ENCODE data around the gene NTN1.
A peak's percentile ranks its signal among the peaks of the same experiment; 100 is the strongest.

The NTN1 gene

GRCh38 chr17:9116311-9116835 lies 95.1 kb downstream of the NTN1 start:
- DNase-seq (ENCODE audit: insufficient read length, low spot score): no peak
- FAIRE-seq: no peak

DNA sequence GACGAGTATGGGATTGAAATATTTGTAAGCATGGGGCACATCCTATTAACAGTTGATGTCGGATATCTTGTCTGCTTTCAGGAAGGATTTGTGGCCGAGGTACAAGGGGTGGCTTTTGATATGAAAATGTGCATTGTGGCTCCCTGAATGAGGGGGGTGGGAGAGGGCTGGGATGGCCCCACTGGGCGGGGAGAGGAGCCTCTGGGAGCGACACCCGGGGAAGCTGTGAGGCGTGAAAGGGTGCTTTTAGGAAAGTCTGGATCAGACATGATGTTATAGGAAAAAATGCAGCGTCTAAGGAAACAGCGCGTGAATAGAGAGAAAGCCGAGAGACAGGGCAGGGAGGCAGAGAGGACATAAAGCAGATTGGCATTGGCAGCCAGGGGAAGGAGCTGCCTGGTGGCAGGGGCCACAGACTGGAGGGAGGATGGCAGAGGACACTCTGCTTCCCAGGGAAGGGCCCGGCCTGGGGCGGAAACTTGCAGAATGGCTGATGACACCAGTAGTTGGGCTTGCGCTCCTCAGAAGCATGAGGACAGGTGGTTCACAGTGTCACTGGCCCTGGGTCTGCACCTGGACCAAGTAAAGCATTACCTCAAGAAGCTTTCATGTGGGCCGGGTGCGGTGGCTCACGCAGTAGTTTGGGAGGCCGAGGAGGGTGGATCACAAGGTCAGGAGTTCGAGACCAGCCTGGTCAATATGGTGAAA lies 95.7 kb downstream of the NTN1 start:
- FAIRE-seq (no peak), DNase-seq (ENCODE audit: insufficient read length, low spot score) (no peak)

DNA sequence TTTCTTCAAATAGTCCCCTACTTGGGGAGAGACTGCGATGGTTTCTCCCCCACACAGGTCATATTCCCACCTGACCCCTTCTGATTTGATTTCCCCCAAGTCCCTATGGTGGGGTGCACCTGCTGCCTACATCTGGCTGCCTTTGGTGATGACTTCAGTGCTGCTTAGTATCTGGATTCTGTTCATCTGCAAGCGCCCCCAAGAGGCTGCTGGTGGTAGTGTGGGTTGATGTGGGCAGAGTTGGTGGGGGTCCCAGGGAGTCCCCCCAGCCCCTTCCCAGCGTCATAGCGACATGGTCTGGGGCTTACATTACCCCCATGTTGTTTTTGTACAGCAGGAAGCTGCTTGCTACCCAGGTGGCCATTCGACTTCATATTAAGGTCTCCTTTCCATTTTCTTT lies 99.2 kb downstream of the NTN1 start:
- FAIRE-seq (no peak), DNase-seq (ENCODE audit: insufficient read length, low spot score) (no peak)

GRCh38 chr17:9121186-9121820 lies 100.0 kb downstream of the NTN1 start:
- FAIRE-seq (no peak), DNase-seq (ENCODE audit: insufficient read length, low spot score) (no peak)

- FAIRE-seq (no peak), DNase-seq (ENCODE audit: insufficient read length, low spot score) (no peak)
These were observed 102.6 kb downstream of the NTN1 start for GRCh38 chr17:9123594-9124553.

GRCh38 chr17:9124554-9124935 lies 103.2 kb downstream of the NTN1 start:
- no peak for DNase-seq (ENCODE audit: insufficient read length, low spot score)
- no peak for FAIRE-seq

- no peak for FAIRE-seq
- DNase-seq (ENCODE audit: insufficient read length, low spot score): no peak
These were observed 104.4 kb downstream of the NTN1 start for GRCh38 chr17:9125722-9126121.

DNA sequence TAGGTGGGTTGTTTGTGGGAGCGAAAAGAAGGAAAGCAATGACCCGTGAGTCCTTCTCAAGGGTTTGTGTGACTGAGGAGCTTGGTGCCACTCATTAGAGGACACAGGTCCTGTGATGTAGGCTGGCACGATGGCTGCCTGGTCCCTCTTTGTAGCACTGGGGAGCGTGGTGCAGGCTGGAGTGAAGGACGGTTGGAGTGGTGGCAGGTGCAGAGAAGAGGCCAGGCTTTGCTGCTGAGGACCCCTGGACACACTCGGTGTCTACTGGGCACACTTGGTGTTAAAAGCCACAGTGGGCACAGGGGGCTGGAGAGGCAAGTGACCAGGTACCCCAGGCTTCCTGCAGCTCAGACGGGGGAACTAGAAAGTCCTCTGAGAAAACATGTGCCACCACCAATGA lies 106.0 kb downstream of the NTN1 start:
- DNase-seq (ENCODE audit: insufficient read length, low spot score) (no peak), FAIRE-seq (no peak)

DNA sequence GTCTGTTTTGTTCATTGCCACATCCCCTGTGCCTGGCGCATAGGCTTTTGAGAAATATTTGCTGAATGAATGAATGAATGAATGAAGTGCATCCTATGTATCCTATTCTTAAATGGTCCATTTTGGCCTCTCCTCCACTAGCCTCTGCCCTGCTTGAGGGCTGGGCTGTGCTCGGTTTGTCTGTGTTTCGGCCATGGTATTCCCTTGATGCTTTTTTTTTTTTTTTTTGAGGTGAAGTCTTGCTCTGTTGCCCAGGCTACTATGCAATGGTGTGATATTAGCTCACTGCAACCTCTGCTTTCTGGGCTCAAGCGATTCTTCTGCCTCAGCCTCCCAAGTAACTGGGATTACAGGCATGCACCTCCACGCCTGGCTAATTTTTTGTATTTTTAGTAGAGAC lies 110.1 kb downstream of the NTN1 start:
- DNase-seq (ENCODE audit: insufficient read length, low spot score): no peak

GRCh38 chr17:9132291-9132690 lies 111.0 kb downstream of the NTN1 start:
- DNase-seq (ENCODE audit: insufficient read length, low spot score) (no peak), FAIRE-seq (no peak)

More for the DNA sequence above, 110.1 kb downstream of the NTN1 start:
- FAIRE-seq: no peak

GRCh38 chr17:9132944-9133610 lies 111.8 kb downstream of the NTN1 start:
- no peak for DNase-seq (ENCODE audit: insufficient read length, low spot score)
- no peak for FAIRE-seq

DNA sequence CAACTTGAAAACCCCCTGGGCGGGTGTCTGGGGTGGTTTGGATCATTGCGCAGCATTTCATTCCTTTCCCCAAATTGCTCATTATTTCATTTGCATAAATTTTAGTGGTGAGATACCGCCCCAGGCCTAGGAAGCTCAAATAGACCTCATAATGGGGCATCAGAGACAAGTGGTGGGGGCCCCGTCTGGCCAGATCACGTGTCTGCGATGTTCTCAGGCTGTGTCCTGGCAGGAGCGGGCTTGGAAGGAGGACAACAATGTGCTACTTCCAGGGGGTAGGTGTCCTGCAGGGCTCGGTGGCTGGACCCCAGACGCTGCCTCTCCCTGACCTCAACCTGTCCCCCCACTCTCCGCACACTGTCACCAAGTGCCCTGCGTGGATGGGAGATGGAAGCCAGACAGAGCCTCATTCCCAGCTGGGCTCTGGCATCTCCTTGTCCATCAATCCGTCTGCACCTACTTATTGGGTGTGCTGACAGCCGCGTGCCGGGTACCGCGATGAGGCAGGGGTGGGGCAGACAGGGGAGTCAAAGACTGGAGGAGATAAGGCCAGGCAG lies 116.9 kb downstream of the NTN1 start:
- DNase-seq (ENCODE audit: insufficient read length, low spot score) (no peak), FAIRE-seq (no peak)

- FAIRE-seq (no peak), DNase-seq (ENCODE audit: insufficient read length, low spot score) (no peak)
These were observed 118.4 kb downstream of the NTN1 start for GRCh38 chr17:9139695-9140094.

GRCh38 chr17:9140550-9141424 lies 119.5 kb downstream of the NTN1 start:
- FAIRE-seq (peak; percentile 26), DNase-seq (ENCODE audit: insufficient read length, low spot score) (no peak)

- DNase-seq (ENCODE audit: insufficient read length, low spot score) (no peak), FAIRE-seq (no peak)
These were observed 120.1 kb downstream of the NTN1 start for GRCh38 chr17:9141425-9141753.

DNA sequence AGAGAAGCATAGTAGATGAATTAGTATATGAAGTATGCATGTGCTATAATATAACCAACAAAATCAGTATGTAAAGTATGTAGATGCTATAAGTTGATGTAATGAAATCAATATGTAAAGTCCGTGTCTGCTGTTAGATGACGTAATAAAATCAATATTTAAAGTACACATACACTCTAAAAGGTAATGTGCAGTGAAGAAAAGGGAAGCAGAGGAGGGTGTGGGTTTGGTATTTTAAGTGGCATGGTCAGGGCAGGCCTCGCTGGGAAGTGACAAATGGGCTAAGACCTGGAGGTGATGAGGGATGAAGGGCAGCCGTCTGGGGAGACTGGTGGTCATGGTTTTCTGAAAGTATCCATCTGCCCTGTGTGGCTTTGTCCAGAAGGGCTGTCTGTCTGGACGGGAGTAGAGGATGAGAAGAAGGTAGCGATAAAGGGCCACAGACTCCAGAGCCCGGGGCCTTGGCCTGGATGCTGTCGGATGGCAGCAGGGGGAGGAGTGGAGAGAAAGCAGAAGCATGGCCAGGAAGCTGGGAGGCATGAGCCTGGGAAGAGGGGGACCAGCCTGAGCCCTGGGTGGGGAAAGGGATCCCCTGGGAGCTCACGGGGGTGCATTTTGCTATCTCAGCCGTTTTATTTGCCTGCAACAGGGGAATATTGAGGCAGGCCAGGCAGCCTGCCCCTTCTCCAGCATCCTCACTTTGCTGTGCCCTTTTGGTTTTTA lies 121.6 kb downstream of the NTN1 start:
- no peak for DNase-seq (ENCODE audit: insufficient read length, low spot score)
- FAIRE-seq: no peak

GRCh38 chr17:9144502-9145249 lies 123.4 kb downstream of the NTN1 start:
- DNase-seq (ENCODE audit: insufficient read length, low spot score): no peak
- FAIRE-seq: no peak

DNA sequence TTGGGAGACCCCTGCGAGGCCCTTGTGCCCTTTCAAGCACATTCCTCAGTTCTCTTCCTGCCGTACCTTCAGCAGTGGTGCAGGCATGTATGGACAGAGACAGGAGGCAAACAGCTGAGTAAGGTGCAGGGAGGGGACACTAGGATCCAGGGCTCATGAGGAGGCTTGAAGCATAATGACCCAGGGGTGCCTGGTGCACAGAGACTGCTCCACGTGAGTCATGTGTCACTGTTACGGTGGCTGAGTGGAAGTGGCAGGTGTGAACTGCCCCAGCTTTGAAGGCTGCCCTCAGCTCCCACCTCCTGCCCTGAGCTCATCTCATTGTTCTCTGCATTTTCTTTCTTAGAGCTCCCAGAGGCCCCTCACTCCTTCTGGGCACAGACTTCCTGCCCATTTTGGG lies 124.8 kb downstream of the NTN1 start:
- DNase-seq (ENCODE audit: insufficient read length, low spot score) (no peak), FAIRE-seq (no peak)
